Transverse colon (tissue), 4 donors: ENCODE results near the gene DOCK8. TPM values are rescaled to one million over a fixed set of nuclear protein-coding genes. Genes with fewer than 3 reads are reported as not detected.
"Not testable (repeated sequence)": the region's sequence is repeated elsewhere in the genome, so short reads cannot be mapped to it uniquely, and the experiment has no call there.

Source experiments
- DNase-seq: peaks from one replicate; pipeline ENCODE4 v3.0.0-alpha.2; 2019
- H3K27ac ChIP-seq, 4 donors: fragments of 200-600 bp; sonication (generic); 2 replicates each; pipeline ENCODE4 v1.5.1; 2016 to 2018; ENCODE audit warnings: inconsistent platforms in 4 of 4
- H3K27me3 ChIP-seq: fragments of 200-600 bp; sonication (generic); 2 replicates; pipeline ENCODE4 v1.5.1; 2017; ENCODE audit warnings: inconsistent platforms
- H3K36me3 ChIP-seq, 4 donors: fragments of 200-600 bp; sonication (generic); 2 replicates each; pipeline ENCODE4 v1.5.1; 2017 to 2019; ENCODE audit warnings: inconsistent platforms in 4 of 4
- H3K4me1 ChIP-seq, 4 donors: fragments of 200-600 bp; sonication (generic); 2 replicates each; pipeline ENCODE4 v1.5.1; 2017 to 2020; ENCODE audit warnings: inconsistent platforms in 4 of 4
- H3K4me3 ChIP-seq, 4 donors: fragments of 200-600 bp; sonication (generic); 1 replicate in 1 of 4; 2 replicates in 3 of 4; pipeline versions ENCODE4 v1.5.1 to v1.6.1; 2017 to 2019; ENCODE audit warnings: inconsistent platforms in 4 of 4
- H3K9me3 ChIP-seq, 2 donors: fragments of 200-600 bp; sonication (generic); 2 replicates each; pipeline ENCODE4 v1.5.1; 2017 to 2019; ENCODE audit warnings: inconsistent platforms in 2 of 2
- EP300 ChIP-seq: sonication (generic); formaldehyde crosslinking; IDR thresholded peaks from one replicate; pipeline ENCODE4 v1.6.1; 2017; ENCODE audit warnings: antibody characterized with exemption, low read depth
- POLR2A ChIP-seq: fragments of 450-650 bp; IDR thresholded peaks from one replicate; pipeline ENCODE4 v1.6.1; 2016; ENCODE audit warnings: antibody characterized with exemption, mild to moderate bottlenecking, moderate library complexity
- POLR2AphosphoS5 ChIP-seq, 3 donors: sonication (generic); formaldehyde crosslinking; IDR thresholded peaks; one replicate each; pipeline ENCODE4 v1.6.1; 2016; ENCODE audit warnings: antibody characterized with exemption in 3 of 3
- WGBS, 2 donors: methylation state at CpG; one replicate each; pipeline ENCODE4 v1.1.5; 2018; ENCODE audit warnings: low coverage in 1 of 2; 5-methylcytosine and 5-hydroxymethylcytosine counted together
- in situ Hi-C, 4 donors: fragments of 200-750 bp; cut with MboI; loops; one replicate each; pipeline versions ENCODE4 v1.15.0 to v1.15.1; 2017; ENCODE audit warnings: low sequenced_read_pairs in 3 of 4, low pct_ligation_motif_present in 1 of 4, low pct_unique_long_range_greater_than_20kb in 1 of 4
- intact Hi-C: fragments of 100-400 bp; cut with DNase I; formaldehyde crosslinking; loops from one replicate; pipeline ENCODE4 v1.15.1; 2023; ENCODE audit warnings: low total_unique reads
- total RNA-seq, 4 donors: library from RNA; depleted of rRNA; stranded (reverse); fragments of >200 nt; gene quantifications; one replicate each; pipeline ENCODE4 v1.1.0, GENCODE V29; 2016
- TF ChIP-seq, protein P1 (sequence below), 5 experiments: fragments of 200-600 bp in 3 of 5; fragments of 450-650 bp in 2 of 5; sonication (generic) in 3 of 5; IDR thresholded peaks; 1 replicate in 2 of 5; 2 replicates in 3 of 5; pipeline ENCODE4 v1.5.1; 2016 to 2017; ENCODE audit warnings: antibody characterized with exemption in 5 of 5, inconsistent platforms in 3 of 5, mild to moderate bottlenecking in 2 of 5, moderate library complexity in 1 of 5

The DOCK8 gene
- total RNA-seq = 10 to 100 TPM; 11.2 to 59.5 (median 14.7) TPM

- no peaks in the 10 kb centered on the region for H3K36me3 ChIP-seq
- WGBS, 2 donors = 1% methylated on average over 93 of the region's 103 CpGs; no CpG with 5 or more reads in 1 of the 2 donors
- H3K4me1 ChIP-seq = peaks cover 0 to 14% (median 8%) of the 10 kb centered on the region in 4 donors
- H3K4me3 ChIP-seq = peak within 1 kb of the TSS; percentile 35 to 83 (median 52)
- DNase-seq = peak; percentile 80
- TF ChIP-seq POLR2AphosphoS5 (IDR thresholded peaks at IDR 0.05) (peak in 2 of 3 donors; percentile 5 to 44), POLR2A (peak; percentile 54), EP300 (no peak)
- TF ChIP-seq, protein P1, sequence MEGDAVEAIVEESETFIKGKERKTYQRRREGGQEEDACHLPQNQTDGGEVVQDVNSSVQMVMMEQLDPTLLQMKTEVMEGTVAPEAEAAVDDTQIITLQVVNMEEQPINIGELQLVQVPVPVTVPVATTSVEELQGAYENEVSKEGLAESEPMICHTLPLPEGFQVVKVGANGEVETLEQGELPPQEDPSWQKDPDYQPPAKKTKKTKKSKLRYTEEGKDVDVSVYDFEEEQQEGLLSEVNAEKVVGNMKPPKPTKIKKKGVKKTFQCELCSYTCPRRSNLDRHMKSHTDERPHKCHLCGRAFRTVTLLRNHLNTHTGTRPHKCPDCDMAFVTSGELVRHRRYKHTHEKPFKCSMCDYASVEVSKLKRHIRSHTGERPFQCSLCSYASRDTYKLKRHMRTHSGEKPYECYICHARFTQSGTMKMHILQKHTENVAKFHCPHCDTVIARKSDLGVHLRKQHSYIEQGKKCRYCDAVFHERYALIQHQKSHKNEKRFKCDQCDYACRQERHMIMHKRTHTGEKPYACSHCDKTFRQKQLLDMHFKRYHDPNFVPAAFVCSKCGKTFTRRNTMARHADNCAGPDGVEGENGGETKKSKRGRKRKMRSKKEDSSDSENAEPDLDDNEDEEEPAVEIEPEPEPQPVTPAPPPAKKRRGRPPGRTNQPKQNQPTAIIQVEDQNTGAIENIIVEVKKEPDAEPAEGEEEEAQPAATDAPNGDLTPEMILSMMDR (IDR thresholded peaks at IDR 0.05) = peak in 4 of 5 experiments; percentile 27 to 41 (median 33)
- H3K27me3 ChIP-seq = peaks cover 30% of the 10 kb centered on the region
- peak within 1 kb of the TSS; percentile 78 to 86 (median 85) for H3K27ac ChIP-seq
- intact Hi-C loops = no loop called here
- H3K9me3 ChIP-seq = no peaks in the 10 kb centered on the region
- in situ Hi-C loops = no loop called here
Measured at GRCh38 chr9:214648-215493, at the start of gene DOCK8. Gene DOCK8 (plus strand): TSS chr9:214865. CDS start chr9:214977, 112 bp downstream.

- H3K27ac ChIP-seq, H3K4me1 ChIP-seq, in situ Hi-C loops, H3K9me3 ChIP-seq, intact Hi-C loops, H3K27me3 ChIP-seq, H3K4me3 ChIP-seq, DNase-seq, H3K36me3 ChIP-seq: not testable (repeated sequence)
- no CpG with 5 or more reads among the region's 3 CpGs for WGBS, 2 donors
Measured at GRCh38 chr9:169757-170156, 44.9 kb upstream of the DOCK8 start.

GRCh38 chr9:178140-178825, 36.4 kb upstream of the DOCK8 start:
- DNase-seq = peak; percentile 19
- WGBS, 2 donors = 0 to 5% methylated on average over 1 to 7 of the region's 23 CpGs

DNA sequence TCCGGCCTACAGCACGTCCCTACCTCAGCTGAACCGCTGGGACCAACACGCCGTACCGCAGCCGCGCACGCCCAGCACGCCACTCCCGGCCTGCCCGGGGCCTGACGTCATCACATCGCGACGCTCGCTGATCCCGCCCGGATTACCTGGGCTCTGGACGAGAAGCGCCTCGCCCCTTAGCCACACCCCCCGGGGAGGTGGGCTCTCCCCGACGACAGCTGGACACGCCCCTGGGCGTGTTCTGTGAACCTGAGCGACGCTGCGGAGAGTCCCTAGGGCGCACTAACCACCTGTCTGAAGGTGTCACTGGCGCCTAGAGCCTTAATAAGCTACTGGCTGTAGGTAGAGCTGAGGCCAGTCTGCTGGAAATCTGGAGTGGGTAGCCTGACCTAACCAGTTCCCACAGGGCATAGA, 35.7 kb upstream of the DOCK8 start, which contains the start of gene ZNG1A:
TSS of gene ZNG1A (minus strand) at position 87 of the 414 bp plus-strand sequence. CDS start 87 bp downstream, outside the sequence.
- H3K9me3 ChIP-seq, DNase-seq, in situ Hi-C loops, H3K4me1 ChIP-seq, H3K27me3 ChIP-seq, intact Hi-C loops, H3K36me3 ChIP-seq: not testable (repeated sequence)
- 0% methylated on average over 1 of the region's 32 CpGs; no CpG with 5 or more reads in 1 of the 2 donors for WGBS, 2 donors
- H3K4me3 ChIP-seq = peak within 1 kb of the TSS in 3 of 4 donors; percentile 22 to 41 (median 41)
- peak within 1 kb of the TSS; percentile 43 to 86 (median 70) for H3K27ac ChIP-seq

More at GRCh38 chr9:178140-178825, 36.4 kb upstream of the DOCK8 start:
- Histone ChIP-seq H3K27ac (peak overlapping the region; percentile 43 to 86 (median 70)), H3K4me3 (peak overlapping the region in 3 of 4 donors; percentile 22 to 41 (median 41))
- in situ Hi-C loops, H3K36me3 ChIP-seq, intact Hi-C loops, H3K4me1 ChIP-seq, H3K27me3 ChIP-seq, H3K9me3 ChIP-seq: not testable (repeated sequence)

- H3K36me3 ChIP-seq, intact Hi-C loops, in situ Hi-C loops, H3K27ac ChIP-seq, DNase-seq, H3K4me1 ChIP-seq, H3K27me3 ChIP-seq, H3K4me3 ChIP-seq, H3K9me3 ChIP-seq: not testable (repeated sequence)
- WGBS, 2 donors = 28% methylated on average over 1 of the region's 1 CpG; no CpG with 5 or more reads in 1 of the 2 donors
Measured at GRCh38 chr9:199601-200000, 15.1 kb upstream of the DOCK8 start.

- no peak for DNase-seq
- Histone ChIP-seq H3K4me1 (no peaks in the 10 kb centered on the region), H3K36me3 (no peaks in the 10 kb centered on the region), H3K27me3 (no peaks in the 10 kb centered on the region), H3K27ac (no peak overlapping the region), H3K9me3 (no peaks in the 10 kb centered on the region), H3K4me3 (no peak overlapping the region)
- TF ChIP-seq POLR2A = no peak
- TF ChIP-seq EP300 = no peak
- TF ChIP-seq, protein P1 (IDR thresholded peaks at IDR 0.05) = no peak
- TF ChIP-seq POLR2AphosphoS5 (IDR thresholded peaks at IDR 0.05) = no peak
- WGBS, 2 donors = 54 to 67% methylated on average over 1 of the region's 1 CpG
- intact Hi-C loops = no loop called here
- in situ Hi-C loops = no loop called here
Measured at GRCh38 chr9:206481-206880, 8.2 kb upstream of the DOCK8 start.
